T-helper 2 cell treated with Interferon-gamma antibody and Interleukin-4, amounts not matched to agents 5 μg/mL and 100 μg/mL, for 36 hours (primary cell): ENCODE results near the gene SEMA5A.

Experiments used
- DNase-seq: peaks from one replicate; pipeline ENCODE4 v3.0.0; 2021; ENCODE audit warnings: low spot score
- H3K27ac Mint-ChIP-seq: one replicate; pipeline ENCODE4 v1.8.0; 2021; ENCODE audit warnings: mild to moderate bottlenecking, mixed read lengths
- H3K27me3 Mint-ChIP-seq: one replicate; pipeline ENCODE4 v1.8.0; 2021; ENCODE audit warnings: low read depth, mixed read lengths
- H3K36me3 Mint-ChIP-seq: one replicate; pipeline ENCODE4 v1.8.0; 2021; ENCODE audit warnings: low read depth, mixed read lengths
- H3K4me1 Mint-ChIP-seq: one replicate; pipeline ENCODE4 v1.8.0; 2021; ENCODE audit warnings: low read depth, mixed read lengths
- H3K4me3 Mint-ChIP-seq: one replicate; pipeline ENCODE4 v1.8.0; 2022; ENCODE audit warnings: mild to moderate bottlenecking, moderate library complexity, mixed read lengths
- H3K9me3 Mint-ChIP-seq: one replicate; pipeline ENCODE4 v1.8.0; 2021; ENCODE audit warnings: mixed read lengths

The SEMA5A gene

DNA sequence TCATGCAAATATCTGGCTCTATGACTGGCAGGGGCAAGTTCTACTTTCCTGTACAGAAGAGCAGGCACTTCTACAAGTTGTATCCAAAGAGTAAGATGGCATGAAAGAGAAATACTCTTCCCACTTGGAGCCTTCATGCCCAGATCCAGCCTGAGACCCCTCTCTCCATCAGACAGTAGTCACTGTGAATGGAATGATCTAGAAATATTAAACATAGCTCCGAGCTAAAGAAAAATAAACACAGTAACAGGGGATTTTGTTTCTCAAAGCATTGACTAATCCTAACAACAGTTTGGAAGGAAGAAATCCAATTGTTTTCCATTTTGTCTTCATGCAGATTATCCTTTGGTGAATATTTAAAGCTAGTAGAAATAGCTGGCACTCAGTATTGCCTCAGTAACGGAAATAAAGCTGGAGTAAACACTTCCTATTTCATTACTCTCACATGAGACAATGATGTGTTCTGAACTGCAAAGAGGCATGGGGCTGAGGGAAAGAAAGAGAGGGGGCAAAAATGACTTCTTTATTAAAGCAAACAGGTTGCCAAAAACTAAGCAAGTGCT, 100.0 kb downstream of the SEMA5A start:
- Mint-ChIP-seq H3K9me3 (peaks cover 30% of the 10 kb centered on the region), H3K27ac (no peak overlapping the region)

DNA sequence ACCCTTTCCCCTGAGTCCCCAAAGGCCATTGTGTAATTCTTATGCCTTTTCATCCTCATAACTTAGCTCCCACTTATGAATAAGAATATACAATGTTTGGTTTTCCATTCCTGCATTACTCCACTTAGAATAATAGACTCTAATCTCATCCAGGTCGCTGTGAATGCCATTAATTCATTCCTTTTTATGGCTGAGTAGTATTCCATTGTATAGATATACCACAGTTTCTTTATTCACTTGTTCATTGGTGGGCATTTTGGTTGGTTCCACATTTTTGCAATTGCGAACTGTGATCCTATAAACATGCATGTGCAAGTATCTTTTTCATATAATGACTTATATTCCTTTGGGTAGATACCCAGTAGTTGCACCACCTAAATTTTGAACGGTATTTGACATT, 101.5 kb downstream of the SEMA5A start:
- Mint-ChIP-seq H3K9me3 (peaks cover 29% of the 10 kb centered on the region), H3K36me3 (no peaks in the 10 kb centered on the region), H3K4me1 (no peaks in the 10 kb centered on the region), H3K27me3 (no peaks in the 10 kb centered on the region), H3K27ac (no peak overlapping the region), H3K4me3 (no peak overlapping the region)
- DNase-seq = no peak

More for the DNA sequence above, 100.0 kb downstream of the SEMA5A start:
- no peak for DNase-seq
- Mint-ChIP-seq H3K27me3 (no peaks in the 10 kb centered on the region), H3K4me3 (no peak overlapping the region), H3K36me3 (no peaks in the 10 kb centered on the region), H3K4me1 (no peaks in the 10 kb centered on the region)

DNA sequence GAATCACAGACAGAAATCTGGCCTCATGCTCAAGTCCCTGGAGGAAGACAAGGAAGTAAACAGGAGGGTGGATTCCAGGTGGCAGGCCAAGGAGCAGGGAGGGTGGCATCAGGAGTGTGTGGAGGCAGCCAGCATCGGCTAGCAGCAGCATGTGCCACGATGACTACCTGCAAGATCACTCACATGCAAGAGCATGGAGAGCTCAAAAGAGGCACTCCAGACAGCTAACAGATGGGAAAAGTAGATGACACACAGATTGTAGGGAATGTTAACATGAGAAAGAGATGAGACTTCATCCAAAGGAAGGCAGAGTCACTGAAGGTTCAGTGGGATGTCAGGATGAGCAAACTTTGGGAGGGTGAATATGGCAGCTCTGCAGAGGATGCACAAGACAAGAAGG, 104.3 kb downstream of the SEMA5A start:
- peaks cover 13% of the 10 kb centered on the region for H3K9me3 Mint-ChIP-seq

DNA sequence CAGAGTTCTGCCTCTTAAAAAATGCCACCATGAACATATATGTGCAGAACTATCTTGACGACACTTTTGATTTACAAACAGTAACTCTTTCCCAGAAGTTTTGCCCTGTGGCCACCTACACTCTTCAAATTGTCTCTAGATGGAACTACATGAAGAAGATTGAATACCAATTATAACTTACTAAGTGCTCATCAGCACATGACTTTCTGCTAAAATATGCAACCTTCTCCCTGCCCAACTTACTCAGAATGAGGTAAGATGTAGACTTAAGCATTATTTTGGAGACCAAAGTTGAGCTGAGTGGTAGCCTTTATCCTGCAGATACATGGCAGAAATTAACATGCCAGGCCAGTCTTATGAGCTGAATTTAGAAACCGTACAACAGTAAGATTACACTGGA, 105.4 kb downstream of the SEMA5A start:
- Mint-ChIP-seq H3K4me1 (no peaks in the 10 kb centered on the region), H3K4me3 (no peak overlapping the region), H3K36me3 (no peaks in the 10 kb centered on the region), H3K27ac (no peak overlapping the region), H3K9me3 (peaks cover 8% of the 10 kb centered on the region), H3K27me3 (no peaks in the 10 kb centered on the region)
- DNase-seq = no peak

More for the DNA sequence above, 104.3 kb downstream of the SEMA5A start:
- no peaks in the 10 kb centered on the region for H3K27me3 Mint-ChIP-seq
- DNase-seq = no peak
- no peak overlapping the region for H3K27ac Mint-ChIP-seq
- no peaks in the 10 kb centered on the region for H3K36me3 Mint-ChIP-seq
- H3K4me3 Mint-ChIP-seq = no peak overlapping the region
- no peaks in the 10 kb centered on the region for H3K4me1 Mint-ChIP-seq

DNA sequence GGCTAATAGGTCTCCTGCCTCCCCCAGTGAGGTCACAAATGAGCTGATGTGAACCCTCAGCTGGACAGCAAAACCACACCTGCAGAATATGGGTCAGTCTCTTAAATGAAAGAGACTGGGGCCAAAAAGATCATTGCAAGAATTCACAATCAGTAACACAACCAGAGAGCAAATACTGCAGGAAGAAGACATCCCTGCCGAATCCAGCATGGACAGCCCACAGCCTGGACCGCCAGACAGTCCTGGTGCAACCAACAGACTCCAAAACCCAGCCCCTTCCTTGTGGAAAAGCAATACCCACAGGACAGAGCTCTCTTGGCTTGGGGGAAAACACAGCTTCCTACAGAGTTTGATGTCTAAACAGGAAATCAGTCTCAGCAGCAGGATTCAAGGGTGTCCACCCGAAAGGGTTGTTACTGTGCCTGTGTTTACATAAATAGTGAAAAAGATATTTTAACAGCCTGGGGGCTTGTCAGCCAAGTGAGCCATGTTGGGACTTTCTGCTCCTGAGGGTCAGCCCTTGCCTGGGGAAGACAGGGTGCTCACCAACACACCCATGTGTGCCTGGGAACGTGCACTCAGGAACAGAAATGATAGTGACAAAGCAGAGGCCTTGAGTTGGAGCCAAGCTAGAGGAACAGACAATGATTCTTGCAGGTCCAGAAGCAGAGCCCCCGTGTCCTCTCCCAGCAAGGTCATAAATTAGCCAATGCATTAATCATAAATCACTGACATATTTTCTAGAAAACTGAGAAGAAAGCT, 106.2 kb downstream of the SEMA5A start:
- DNase-seq = no peak
- H3K27ac Mint-ChIP-seq = no peak overlapping the region
- H3K9me3 Mint-ChIP-seq = peaks cover 8% of the 10 kb centered on the region
- no peaks in the 10 kb centered on the region for H3K36me3 Mint-ChIP-seq
- H3K4me1 Mint-ChIP-seq = no peaks in the 10 kb centered on the region
- H3K27me3 Mint-ChIP-seq = no peaks in the 10 kb centered on the region
- H3K4me3 Mint-ChIP-seq = no peak overlapping the region

DNA sequence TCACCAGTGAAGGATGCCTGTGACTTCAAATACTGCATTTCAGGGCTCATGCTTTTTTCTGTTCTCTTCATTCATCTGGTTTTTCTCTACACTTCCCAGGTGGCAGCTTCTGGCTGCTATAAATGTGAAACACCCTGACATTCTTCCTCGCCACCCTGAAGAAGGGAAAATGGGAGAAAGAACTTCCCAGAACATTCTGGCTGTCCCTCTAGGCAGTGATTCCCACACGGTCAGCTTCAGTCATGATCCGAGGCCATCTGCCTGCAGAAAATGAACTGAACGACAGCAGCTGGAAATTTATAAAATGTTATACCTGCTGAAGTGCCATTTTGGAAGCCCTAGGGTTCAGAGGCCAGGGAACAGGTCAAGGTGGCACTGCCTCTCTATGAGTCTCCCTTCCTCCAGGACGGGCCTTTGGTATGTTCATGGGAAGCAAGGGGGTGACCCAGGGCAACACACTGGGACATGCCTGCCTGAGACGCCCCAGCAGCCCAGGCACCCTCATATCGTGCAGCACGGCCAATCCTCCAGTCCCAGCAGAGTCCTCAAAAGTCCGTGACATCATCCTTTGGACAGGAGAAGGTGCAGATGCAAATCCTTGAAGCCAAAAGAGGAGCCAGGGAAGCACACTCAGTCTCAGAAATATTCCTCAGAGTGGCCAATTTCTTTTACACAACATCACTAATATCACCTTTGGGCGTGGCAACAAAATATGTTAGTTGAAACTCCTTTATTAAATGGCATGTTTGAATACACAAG, 107.1 kb downstream of the SEMA5A start:
- no peaks in the 10 kb centered on the region for H3K36me3 Mint-ChIP-seq
- H3K4me3 Mint-ChIP-seq = no peak overlapping the region
- H3K4me1 Mint-ChIP-seq = no peaks in the 10 kb centered on the region
- H3K27me3 Mint-ChIP-seq = no peaks in the 10 kb centered on the region
- H3K27ac Mint-ChIP-seq = no peak overlapping the region
- peaks cover 8% of the 10 kb centered on the region for H3K9me3 Mint-ChIP-seq
- DNase-seq = no peak

DNA sequence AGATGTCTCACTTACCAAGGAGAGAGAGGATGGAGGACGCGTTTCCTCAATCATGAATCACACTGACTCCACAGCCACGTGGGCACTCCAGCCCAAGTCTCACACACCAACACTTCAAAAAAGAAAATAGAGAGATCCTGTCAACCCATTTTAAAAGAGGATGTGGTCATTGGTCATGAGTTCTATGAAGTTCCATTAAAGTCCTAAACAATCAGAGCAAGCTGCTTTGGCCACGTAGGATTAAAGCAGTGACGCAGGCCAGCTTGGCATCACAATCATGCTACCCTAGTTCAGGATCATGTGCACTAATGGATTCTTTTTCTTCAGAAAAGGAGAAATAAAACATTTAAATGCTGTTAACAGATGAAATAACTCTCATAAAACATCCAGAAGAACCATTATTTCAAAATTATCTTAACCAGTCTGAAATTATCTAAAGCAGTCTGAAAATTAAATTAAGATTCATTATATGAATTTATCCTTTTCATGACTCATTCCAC, 108.1 kb downstream of the SEMA5A start:
- H3K27me3 Mint-ChIP-seq = no peaks in the 10 kb centered on the region

DNA sequence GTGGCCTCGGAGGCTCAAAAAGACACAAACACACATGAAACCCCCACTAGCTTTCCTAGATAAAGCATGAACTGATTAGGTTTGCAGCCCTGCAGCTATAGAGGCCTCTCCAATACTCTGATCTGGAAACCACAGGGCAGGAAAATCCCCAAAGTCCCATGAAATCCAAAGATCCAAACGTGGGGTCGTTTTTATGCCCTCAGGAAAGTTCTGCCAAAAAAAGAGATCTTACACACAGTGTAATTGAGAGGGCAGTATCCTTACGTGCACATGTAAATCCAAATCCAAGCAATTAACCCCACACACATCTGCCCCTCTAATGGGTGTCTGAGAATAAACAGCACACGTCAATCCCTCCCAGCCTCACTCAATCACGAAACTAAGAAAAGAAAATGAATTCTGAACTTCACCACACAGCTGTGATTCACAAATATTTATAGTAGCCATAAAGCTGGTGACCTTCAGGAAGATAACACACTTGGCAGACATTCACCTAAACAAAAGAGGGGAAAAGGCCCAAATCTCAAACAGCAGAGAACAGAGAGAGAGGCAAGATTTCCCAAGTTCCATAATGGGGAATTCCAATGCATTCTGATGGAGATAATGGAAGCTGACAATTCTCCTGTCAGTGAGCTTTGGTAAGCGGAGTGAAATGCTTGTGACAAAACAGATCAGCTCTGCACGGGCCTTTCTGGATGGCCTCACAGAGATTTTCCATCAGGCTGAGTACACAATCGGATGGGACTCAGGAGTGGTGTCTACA, 114.2 kb downstream of the SEMA5A start:
- H3K9me3 Mint-ChIP-seq = no peaks in the 10 kb centered on the region
- H3K27me3 Mint-ChIP-seq = no peaks in the 10 kb centered on the region
- no peak overlapping the region for H3K4me3 Mint-ChIP-seq
- no peak overlapping the region for H3K27ac Mint-ChIP-seq
- no peaks in the 10 kb centered on the region for H3K4me1 Mint-ChIP-seq
- DNase-seq = no peak
- H3K36me3 Mint-ChIP-seq = no peaks in the 10 kb centered on the region

More for the DNA sequence above, 108.1 kb downstream of the SEMA5A start:
- DNase-seq = no peak
- Mint-ChIP-seq H3K36me3 (no peaks in the 10 kb centered on the region), H3K4me1 (no peaks in the 10 kb centered on the region), H3K27ac (no peak overlapping the region), H3K9me3 (peaks cover 8% of the 10 kb centered on the region), H3K4me3 (no peak overlapping the region)

DNA sequence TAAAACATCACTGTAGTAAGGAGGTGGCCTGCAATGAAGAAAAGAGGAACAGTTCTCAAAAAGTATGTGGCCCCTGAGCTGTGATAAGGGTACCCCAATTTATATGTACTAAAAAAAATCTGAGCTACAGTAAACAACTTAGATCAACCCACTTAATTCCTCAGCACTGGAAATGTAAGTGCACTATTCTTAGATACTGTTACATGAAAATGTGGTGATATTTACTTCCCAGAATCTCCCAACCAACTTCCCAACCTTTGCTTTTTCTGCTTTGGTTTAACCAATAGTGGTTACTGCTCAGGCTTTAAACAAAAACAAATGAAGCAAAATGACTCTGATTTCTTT, 114.8 kb downstream of the SEMA5A start:
- Mint-ChIP-seq H3K27ac (no peak overlapping the region), H3K4me3 (no peak overlapping the region), H3K4me1 (no peaks in the 10 kb centered on the region), H3K36me3 (no peaks in the 10 kb centered on the region), H3K9me3 (no peaks in the 10 kb centered on the region), H3K27me3 (no peaks in the 10 kb centered on the region)
- no peak for DNase-seq

DNA sequence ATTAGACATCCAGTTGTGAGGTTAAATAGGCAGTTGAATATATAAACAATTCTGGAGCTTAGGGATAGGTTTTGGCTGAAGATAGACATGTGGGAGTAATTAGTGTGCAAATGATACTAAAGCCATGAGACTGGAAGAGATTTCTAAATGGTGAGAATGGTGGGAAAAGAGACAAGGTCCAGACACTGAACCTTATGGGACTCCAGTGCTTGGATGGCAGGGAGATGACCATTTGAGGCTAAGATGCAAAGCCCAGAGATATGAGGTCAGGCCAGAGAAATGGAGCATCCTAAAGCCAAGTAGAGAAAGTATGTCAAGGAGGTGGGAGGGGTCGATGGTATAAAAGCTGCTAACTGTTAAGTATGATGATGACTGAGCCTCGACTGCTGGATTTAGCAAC, 115.6 kb downstream of the SEMA5A start:
- Mint-ChIP-seq H3K9me3 (peaks cover under 1% of the 10 kb centered on the region), H3K36me3 (no peaks in the 10 kb centered on the region), H3K4me1 (no peaks in the 10 kb centered on the region), H3K4me3 (no peak overlapping the region), H3K27me3 (no peaks in the 10 kb centered on the region), H3K27ac (no peak overlapping the region)
- no peak for DNase-seq

DNA sequence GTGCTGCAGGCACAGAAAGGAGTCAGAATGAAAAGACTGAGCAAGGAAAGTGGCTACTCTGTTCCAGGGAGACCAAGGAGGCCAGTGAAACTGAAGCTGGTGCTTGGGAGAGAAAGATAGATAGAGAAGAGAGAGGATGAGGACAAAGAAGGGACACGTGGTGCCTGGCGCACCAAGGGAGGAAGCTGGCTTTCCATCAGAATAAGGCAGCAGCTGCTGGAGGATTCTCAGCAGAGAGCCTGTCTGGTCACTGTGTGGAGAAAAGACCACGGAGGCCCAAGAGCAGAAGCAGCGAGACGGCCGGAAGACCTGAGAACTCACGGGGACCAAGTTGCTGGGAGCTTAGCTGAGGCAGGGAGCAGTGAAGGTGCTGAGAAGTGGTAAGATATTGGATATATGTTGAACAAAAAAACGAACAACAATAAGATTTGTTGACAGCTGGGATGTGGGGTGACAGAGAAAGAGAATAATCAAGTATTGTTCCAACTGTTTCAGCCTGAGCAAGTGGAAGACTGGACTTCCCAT, 116.1 kb downstream of the SEMA5A start:
- Mint-ChIP-seq H3K9me3 (peaks cover 3% of the 10 kb centered on the region), H3K36me3 (no peaks in the 10 kb centered on the region), H3K4me1 (no peaks in the 10 kb centered on the region), H3K27me3 (no peaks in the 10 kb centered on the region), H3K4me3 (no peak overlapping the region), H3K27ac (no peak overlapping the region)
- no peak for DNase-seq

DNA sequence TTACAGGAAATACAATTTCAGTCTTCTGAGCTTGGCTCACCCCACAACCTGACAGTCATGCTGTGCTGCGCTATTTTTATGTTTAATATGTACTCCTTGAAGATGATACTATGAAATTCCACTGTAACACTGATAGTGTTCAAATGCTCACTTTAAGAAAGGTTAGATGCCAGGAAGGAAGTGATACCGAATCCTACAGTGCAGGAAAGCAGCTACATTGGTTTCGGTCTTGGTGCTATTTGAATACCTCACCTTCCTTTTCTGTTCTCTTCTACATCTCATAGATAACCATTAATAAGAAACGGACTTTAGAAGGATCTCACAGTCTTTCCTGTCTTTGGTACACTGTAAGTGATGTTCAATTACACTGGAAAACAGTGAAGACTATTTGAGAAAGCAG, 117.6 kb downstream of the SEMA5A start:
- Mint-ChIP-seq H3K4me1 (no peaks in the 10 kb centered on the region), H3K27me3 (no peaks in the 10 kb centered on the region), H3K9me3 (peaks cover 3% of the 10 kb centered on the region), H3K27ac (no peak overlapping the region), H3K4me3 (no peak overlapping the region), H3K36me3 (no peaks in the 10 kb centered on the region)
- DNase-seq = no peak

DNA sequence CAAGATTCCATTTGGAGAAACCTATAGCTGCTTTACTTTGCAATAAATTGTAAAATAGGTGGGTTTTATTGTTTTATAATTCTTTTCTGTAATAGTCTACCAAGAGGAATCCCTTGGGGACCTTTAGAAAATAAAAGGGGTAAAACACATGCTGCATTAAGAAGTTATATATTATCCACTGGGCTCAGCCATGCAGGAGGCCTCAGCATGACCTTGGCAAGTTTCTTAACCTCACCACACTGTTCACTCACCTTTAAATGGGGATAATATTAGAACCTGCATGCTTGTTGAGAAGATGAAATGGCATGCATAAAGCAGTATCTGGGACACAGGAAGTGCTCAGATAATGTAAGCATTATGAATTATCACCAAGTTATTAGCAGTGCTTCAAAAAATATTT, 120.2 kb downstream of the SEMA5A start:
- no peaks in the 10 kb centered on the region for H3K36me3 Mint-ChIP-seq
- no peaks in the 10 kb centered on the region for H3K27me3 Mint-ChIP-seq
- H3K27ac Mint-ChIP-seq = no peak overlapping the region
- H3K4me3 Mint-ChIP-seq = no peak overlapping the region
- no peaks in the 10 kb centered on the region for H3K4me1 Mint-ChIP-seq
- no peak for DNase-seq
- H3K9me3 Mint-ChIP-seq = peaks cover 7% of the 10 kb centered on the region
